H1 (cell line): ENCODE data around the gene TK2. TPM values are rescaled to one million over a fixed set of nuclear protein-coding genes. Genes with fewer than 3 reads are reported as not detected.

ENCODE experiments used
- CTCF ChIA-PET: fragments of 300-600 bp; sonication (Branson Sonifier 250); formaldehyde crosslinking; loops from one replicate; lab custom pipeline; 2021; ENCODE audit not compliant: partially characterized antibody; lab: Charles Lee
- POLR2A ChIA-PET: fragments of 300-600 bp; sonication (Branson Sonifier 250); formaldehyde crosslinking; loops from one replicate; lab custom pipeline; 2021; ENCODE audit warnings: inconsistent platforms; ENCODE audit not compliant: partially characterized antibody; lab: Charles Lee
- DNase-seq, 2 experiments: peaks; one replicate each; pipeline versions ENCODE4 v3.0.0 to v3.0.0-alpha.2; 2010 to 2022; ENCODE audit warnings: low spot score in 2 of 2, low read depth in 1 of 2, mixed read lengths in 1 of 2
- FAIRE-seq: peaks from 2 replicates; lab custom pipeline; 2011; peaks lifted over from hg19 to GRCh38; lab: Jason Lieb, UNC
- H2AFZ ChIP-seq: 2 replicates; pipeline ENCODE4 v1.8.1; 2012; ENCODE audit warnings: low read length, inconsistent platforms
- H2AK5ac ChIP-seq: 2 replicates; pipeline ENCODE4 v1.6.1; 2013; ENCODE audit warnings: low read depth, low read length
- H2BK120ac ChIP-seq: replicated peaks from 2 replicates; pipeline ENCODE3; 2013; ENCODE audit warnings: low read depth, low read length, inconsistent platforms
- H2BK12ac ChIP-seq: 2 replicates; pipeline ENCODE4 v1.6.1; 2013; ENCODE audit warnings: low read depth, low read length
- H2BK15ac ChIP-seq: 2 replicates; pipeline ENCODE4 v1.6.1; 2013; ENCODE audit warnings: low read length
- H2BK20ac ChIP-seq: 2 replicates; pipeline ENCODE4 v1.6.1; 2013; ENCODE audit warnings: low read length
- H2BK5ac ChIP-seq: 2 replicates; pipeline ENCODE4 v1.6.1; 2013; ENCODE audit warnings: low read depth, low read length
- H3K14ac ChIP-seq: 2 replicates; pipeline ENCODE4 v1.6.1; 2013; ENCODE audit warnings: inconsistent platforms; ENCODE audit not compliant: insufficient read length
- H3K18ac ChIP-seq: 2 replicates; pipeline ENCODE4 v1.6.1; 2013; ENCODE audit warnings: low read length; ENCODE audit errors: extremely low read depth
- H3K23ac ChIP-seq: 2 replicates; pipeline ENCODE4 v1.6.1; 2013; ENCODE audit warnings: inconsistent platforms; ENCODE audit not compliant: insufficient read length
- H3K23me2 ChIP-seq: 2 replicates; pipeline ENCODE4 v1.6.1; 2013; ENCODE audit warnings: low read depth, low read length
- H3K27ac ChIP-seq: 2 replicates; pipeline ENCODE4 v1.6.1; 2011; ENCODE audit warnings: low read depth, low read length, inconsistent platforms
- H3K27me3 ChIP-seq, 4 experiments: replicated peaks in 1 of 4; 1 replicate in 1 of 4; 2 replicates in 3 of 4; pipeline versions ENCODE4 v1.6.1 to v1.8.1; 2011 to 2013; ENCODE audit warnings: low read length in 3 of 4, mild to moderate bottlenecking in 3 of 4, inconsistent platforms in 2 of 4, mixed read lengths in 2 of 4, moderate library complexity in 1 of 4; ENCODE audit not compliant: control insufficient read depth in 3 of 4, insufficient read depth in 3 of 4; ENCODE audit errors: extremely low read depth in 1 of 4
- H3K36me3 ChIP-seq, 4 experiments: 2 replicates each; pipeline versions ENCODE4 v1.6.1 to v1.8.1; 2011 to 2013; ENCODE audit warnings: mild to moderate bottlenecking in 4 of 4, low read length in 3 of 4, moderate library complexity in 2 of 4, control low read depth in 1 of 4, inconsistent platforms in 1 of 4; ENCODE audit not compliant: insufficient read depth in 4 of 4, control insufficient read depth in 2 of 4
- H3K4ac ChIP-seq: replicated peaks from 2 replicates; pipeline ENCODE3; 2013; ENCODE audit warnings: low read length, low read depth, mixed read lengths, inconsistent platforms; ENCODE audit not compliant: insufficient read length
- H3K4me1 ChIP-seq, 4 experiments: replicated peaks in 1 of 4; 1 replicate in 1 of 4; 2 replicates in 3 of 4; pipeline versions ENCODE4 v1.6.1 to v1.8.1; 2011 to 2013; ENCODE audit warnings: low read length in 3 of 4, inconsistent platforms in 2 of 4, mixed read lengths in 1 of 4; ENCODE audit not compliant: insufficient read depth in 4 of 4, control insufficient read depth in 3 of 4
- H3K4me2 ChIP-seq, 2 experiments: 2 replicates each; pipeline versions ENCODE4 v1.6.1 to v1.8.1; 2011 to 2013; ENCODE audit warnings: low read depth in 2 of 2, low read length in 2 of 2, control low read depth in 1 of 2, inconsistent platforms in 1 of 2, mild to moderate bottlenecking in 1 of 2; ENCODE audit not compliant: insufficient read depth in 1 of 2
- H3K4me3 ChIP-seq, 4 experiments: fragments of 200-600, 300-600 bp in 1 of 4; sonication (generic), shearing (Covaris generic), sonication (Bioruptor Twin) in 1 of 4; 2 replicates each; pipeline versions ENCODE4 v1.5.1 to v1.8.1; 2011 to 2016; ENCODE audit warnings: low read length in 4 of 4, low read depth in 3 of 4, control low read depth in 2 of 4, inconsistent platforms in 2 of 4, mild to moderate bottlenecking in 2 of 4, mixed read lengths in 1 of 4, moderate library complexity in 1 of 4; ENCODE audit not compliant: insufficient read depth in 2 of 4; ENCODE audit errors: extremely low read depth in 1 of 4
- H3K56ac ChIP-seq: replicated peaks from 2 replicates; pipeline ENCODE3; 2013; ENCODE audit warnings: low read depth, mild to moderate bottlenecking, mixed read lengths, low read length, inconsistent platforms; ENCODE audit not compliant: insufficient read length
- H3K79me1 ChIP-seq: 2 replicates; pipeline ENCODE4 v1.6.1; 2013; ENCODE audit warnings: low read depth, low read length, control low read depth
- H3K79me2 ChIP-seq, 2 experiments: 2 replicates each; pipeline versions ENCODE4 v1.6.1 to v1.8.1; 2012 to 2013; ENCODE audit warnings: low read length in 2 of 2, mild to moderate bottlenecking in 2 of 2, inconsistent platforms in 1 of 2; ENCODE audit not compliant: insufficient read depth in 2 of 2, control insufficient read depth in 1 of 2
- H3K9ac ChIP-seq, 4 experiments: replicated peaks in 1 of 4; 1 replicate in 1 of 4; 2 replicates in 3 of 4; pipeline versions ENCODE4 v1.6.1 to v1.8.1; 2011 to 2013; ENCODE audit warnings: low read depth in 3 of 4, low read length in 3 of 4, control low read depth in 2 of 4, mild to moderate bottlenecking in 2 of 4, moderate library complexity in 2 of 4, inconsistent platforms in 1 of 4; ENCODE audit errors: extremely low read depth in 1 of 4
- H3K9me3 ChIP-seq, 2 experiments: 2 replicates each; pipeline versions ENCODE4 v1.6.1 to v1.8.1; 2012 to 2013; ENCODE audit warnings: mild to moderate bottlenecking in 2 of 2, moderate library complexity in 2 of 2, control low read depth in 1 of 2, inconsistent platforms in 1 of 2, low read depth in 1 of 2, low read length in 1 of 2, mixed read lengths in 1 of 2; ENCODE audit not compliant: insufficient read depth in 2 of 2
- H4K20me1 ChIP-seq, 2 experiments: replicated peaks in 1 of 2; 2 replicates each; pipeline versions ENCODE3 to v1.8.1; 2011 to 2013; ENCODE audit warnings: inconsistent platforms in 2 of 2, low read length in 2 of 2, mild to moderate bottlenecking in 1 of 2; ENCODE audit not compliant: insufficient read depth in 2 of 2, control insufficient read depth in 1 of 2
- H4K5ac ChIP-seq: 2 replicates; pipeline ENCODE4 v1.6.1; 2013; ENCODE audit warnings: low read length, low read depth, mixed read lengths, inconsistent platforms; ENCODE audit not compliant: insufficient read length
- H4K8ac ChIP-seq: 2 replicates; pipeline ENCODE4 v1.8.0; 2013; ENCODE audit warnings: mild to moderate bottlenecking, moderate library complexity, low read length, inconsistent platforms; ENCODE audit not compliant: insufficient read depth; ENCODE audit errors: extremely low read depth
- H4K91ac ChIP-seq: replicated peaks from 2 replicates; pipeline ENCODE3; 2013; ENCODE audit warnings: low read length, mixed read lengths, inconsistent platforms; ENCODE audit not compliant: insufficient read length
- ASH2L ChIP-seq: fragments of 200-600, 300-600 bp; sonication (generic); IDR thresholded peaks from one replicate; pipeline ENCODE4 v1.7.1; 2017; ENCODE audit warnings: low read length
- SIRT6 ChIP-seq: IDR thresholded peaks from one replicate; pipeline ENCODE4 v1.7.1; 2012; ENCODE audit warnings: low read length, inconsistent platforms
- TEAD4 ChIP-seq: IDR thresholded peaks from 2 replicates; pipeline ENCODE4 v1.6.1; 2012; ENCODE audit warnings: low read depth, low read length, inconsistent platforms, mixed read lengths
- WGBS, 2 experiments: shearing (Covaris generic) in 1 of 2; methylation state at CpG; one replicate each; pipeline versions ENCODE4 v1.1.6 to v1.1.7; 2013 to 2015; ENCODE audit warnings: low lambda C conversion rate in 2 of 2, mixed read lengths in 2 of 2, inconsistent platforms in 1 of 2, low coverage in 1 of 2, missing lambda C conversion rate in 1 of 2; ENCODE audit not compliant: insufficient replicate concordance in 2 of 2, insufficient coverage in 1 of 2, insufficient read length in 1 of 2; ENCODE audit errors: extremely low coverage in 1 of 2, missing lambda C conversion rate in 1 of 2; 5-methylcytosine and 5-hydroxymethylcytosine counted together
- polyA plus RNA-seq, 7 experiments: library from polyadenylated mRNA; depleted of rRNA in 3 of 7; stranded (reverse) in 5 of 7; unstranded in 2 of 7; fragments of >200 nt in 5 of 7; fragments of 200-250 nt in 2 of 7; gene quantifications; 1 replicate in 5 of 7; 2 replicates in 1 of 7; 4 replicates in 1 of 7; pipeline versions ENCODE4 v1.2.1 to v1.2.3, GENCODE V29; 2011 to 2013; ENCODE audit warnings: missing spikeins in 2 of 7, mixed read lengths in 2 of 7
- total RNA-seq: library from RNA; stranded (reverse); fragmentation: NEBNext Ultra II Directional; extraction: Animal tissue kit (Norgen Biotek cat#: 25700); gene quantifications from 2 replicates; pipeline ENCODE4 v1.2.1, GENCODE V29; 2021

The TK2 gene
- total and polyA plus RNA-seq, 2 of the 8 experiments (the other 6 are each of a cell fraction or from before 2014, with no cell fraction given) = 2.7 to 3.6 TPM

- ChIA-PET POLR2A (interaction anchor here (1.0 to 1.1 kb wide), 3 partner anchors 10 to 11 kb away, joined by 3 to 4 read pairs (median 4); partner anchors contain the start of gene CKLF), CTCF (interaction anchor here (1.3 to 5.2 kb wide), 5 partner anchors 9 to 307 kb away, joined by 4 to 25 read pairs (median 18); partner anchors contain the start of genes CKLF and CMTM2)
- Histone ChIP-seq H2BK120ac (no peak overlapping the region), H4K5ac (no peak overlapping the region), H3K4ac (no peak overlapping the region), H3K18ac (no peak overlapping the region), H3K56ac (no peak overlapping the region), H3K9me3 (no peaks in the 10 kb centered on the region), H3K9ac (no peak overlapping the region), H4K91ac (no peak overlapping the region), H3K23me2 (no peaks in the 10 kb centered on the region), H3K4me2 (no peak overlapping the region), H2BK12ac (no peak overlapping the region), H4K8ac (no peak overlapping the region), H4K20me1 (peaks cover 0 to 2% of the 10 kb centered on the region in 2 experiments), H2BK15ac (no peak overlapping the region), H3K79me2 (no peaks in the 10 kb centered on the region), H2BK5ac (no peak overlapping the region), H3K36me3 (peaks cover 0 to under 1% (median 0%) of the 10 kb centered on the region in 4 experiments; a peak in 3 of 8 replicates), H3K27ac (no peak overlapping the region), H3K4me1 (no peaks in the 10 kb centered on the region), H2BK20ac (no peak overlapping the region), H2AK5ac (no peak overlapping the region), H3K4me3 (no peak overlapping the region), H3K27me3 (no peaks in the 10 kb centered on the region), H3K79me1 (no peaks in the 10 kb centered on the region), H3K23ac (no peak overlapping the region), H3K14ac (no peak overlapping the region), H2AFZ (no peak overlapping the region)
- TF ChIP-seq TEAD4 (no peak), SIRT6 (no peak), ASH2L (no peak)
- WGBS, 2 experiments = 91% methylated on average over 3 of the region's 3 CpGs; no CpG with 5 or more reads in 1 of the 2 experiments
- FAIRE-seq = no peak
- DNase-seq = no peak
Measured at GRCh38 chr16:66561381-66562080, 11.6 kb upstream of the TK2 start.
